HepG2 (cell line): ENCODE results near the gene DNAJA3. TPM values are rescaled to one million over a fixed set of nuclear protein-coding genes. Genes with fewer than 3 reads are reported as not detected.
A peak's percentile ranks its signal among the peaks of the same experiment; 100 is the strongest.

Experiments used
- AGO2 ChIP-seq: fragments of 200-400 bp; formaldehyde crosslinking; optimal IDR thresholded peaks from 2 replicates; pipeline ENCODE3; 2017; ENCODE audit warnings: mild to moderate bottlenecking, low read depth, low read length, moderate library complexity
- ARNT ChIP-seq: fragments of 450-650 bp; IDR thresholded peaks from 2 replicates; pipeline ENCODE4 v1.6.1; 2017
- BCL6 ChIP-seq: IDR thresholded peaks from 2 replicates; pipeline ENCODE4 v1.6.1; 2016; ENCODE audit warnings: missing genetic modification reagents, missing compliant biosample characterization
- CBX5 ChIP-seq: sonication (generic); formaldehyde crosslinking; IDR thresholded peaks from 2 replicates; pipeline ENCODE4 v1.4.0; 2020; ENCODE audit warnings: missing genetic modification reagents, borderline replicate concordance
- CCDC6 ChIP-seq: sonication (generic); formaldehyde crosslinking; IDR thresholded peaks from 2 replicates; pipeline ENCODE4 v1.8.1; 2022; ENCODE audit warnings: mild to moderate bottlenecking, missing genetic modification reagents, moderate library complexity
- CEBPG ChIP-seq: IDR thresholded peaks from 2 replicates; pipeline ENCODE4 v1.6.1; 2016
- CENPT ChIP-seq: sonication (generic); formaldehyde crosslinking; IDR thresholded peaks from 2 replicates; pipeline ENCODE4 v1.8.0; 2022; ENCODE audit warnings: low read depth, mild to moderate bottlenecking, moderate library complexity, missing genetic modification reagents
- DR1 ChIP-seq: sonication (generic); formaldehyde crosslinking; IDR thresholded peaks from 2 replicates; pipeline ENCODE4 v1.8.0; 2021; ENCODE audit warnings: mild to moderate bottlenecking, missing genetic modification reagents, inconsistent platforms
- HNF4G ChIP-seq, 2 experiments: sonication (generic) in 1 of 2; formaldehyde crosslinking in 1 of 2; IDR thresholded peaks; 2 replicates each; pipeline versions ENCODE4 v1.4.0 to v1.6.1; 2011 to 2020; ENCODE audit warnings: borderline replicate concordance in 2 of 2, low read depth in 2 of 2, mild to moderate bottlenecking in 2 of 2, low read length in 1 of 2, missing genetic modification reagents in 1 of 2, moderate library complexity in 1 of 2
- IRX3 ChIP-seq: sonication (generic); formaldehyde crosslinking; IDR thresholded peaks from 2 replicates; pipeline ENCODE4 v1.8.1; 2023; ENCODE audit warnings: mild to moderate bottlenecking, low read depth, missing genetic modification reagents, borderline replicate concordance
- KMT2A ChIP-seq: sonication (generic); formaldehyde crosslinking; IDR thresholded peaks from 2 replicates; pipeline ENCODE4 v1.4.0; 2020; ENCODE audit warnings: missing genetic modification reagents
- MAZ ChIP-seq, 2 experiments: sonication (generic) in 1 of 2; formaldehyde crosslinking in 1 of 2; IDR thresholded peaks; 2 replicates each; pipeline versions ENCODE4 v1.5.0 to v1.6.1; 2012 to 2020; ENCODE audit warnings: low read depth in 2 of 2, mild to moderate bottlenecking in 2 of 2, borderline replicate concordance in 1 of 2, improper control_type of control experiment in 1 of 2, low read length in 1 of 2, missing genetic modification reagents in 1 of 2, moderate library complexity in 1 of 2
- MED1 ChIP-seq: sonication (generic); formaldehyde crosslinking; IDR thresholded peaks from 2 replicates; pipeline ENCODE4 v1.4.0; 2020; ENCODE audit warnings: missing genetic modification reagents
- NAIF1 ChIP-seq: sonication (generic); formaldehyde crosslinking; IDR thresholded peaks from 2 replicates; pipeline ENCODE4 v1.5.0; 2020; ENCODE audit warnings: mild to moderate bottlenecking, missing genetic modification reagents, borderline replicate concordance
- NBN ChIP-seq: fragments of 450-650 bp; conservative IDR thresholded peaks from 2 replicates; pipeline ENCODE4 v1.6.1; 2017
- PCBP1 ChIP-seq: fragments of 200-400 bp; formaldehyde crosslinking; IDR thresholded peaks from 2 replicates; pipeline ENCODE4 v1.6.1; 2017; ENCODE audit warnings: mild to moderate bottlenecking, low read depth, low read length, borderline replicate concordance
- RBFOX2 ChIP-seq: fragments of 200-400 bp; formaldehyde crosslinking; IDR thresholded peaks from 2 replicates; pipeline ENCODE4 v1.6.1; 2017; ENCODE audit warnings: low read depth, mild to moderate bottlenecking, low read length
- RXRA ChIP-seq: sonication (generic); formaldehyde crosslinking; IDR thresholded peaks from 2 replicates; pipeline ENCODE4 v1.5.1; 2020; ENCODE audit warnings: missing genetic modification reagents
- SETDB1 ChIP-seq: sonication (generic); formaldehyde crosslinking; IDR thresholded peaks from 2 replicates; pipeline ENCODE4 v1.5.1; 2020; ENCODE audit warnings: missing genetic modification reagents, mild to moderate bottlenecking, borderline replicate concordance
- ZMYM2 ChIP-seq: sonication (generic); formaldehyde crosslinking; IDR thresholded peaks from 2 replicates; pipeline ENCODE4 v1.8.0; 2022; ENCODE audit warnings: mild to moderate bottlenecking, missing genetic modification reagents
- ZNF292 ChIP-seq: sonication (generic); formaldehyde crosslinking; IDR thresholded peaks from 2 replicates; pipeline ENCODE4 v1.8.1; 2022; ENCODE audit warnings: mild to moderate bottlenecking, low read depth, missing genetic modification reagents, borderline replicate concordance
- ZNF30 ChIP-seq: sonication (generic); formaldehyde crosslinking; IDR thresholded peaks from 2 replicates; pipeline ENCODE4 v1.5.0; 2020; ENCODE audit warnings: mild to moderate bottlenecking, missing genetic modification reagents
- ZNF34 ChIP-seq: sonication (generic); formaldehyde crosslinking; IDR thresholded peaks from 2 replicates; pipeline ENCODE4 v1.4.0; 2020; ENCODE audit warnings: mild to moderate bottlenecking, missing genetic modification reagents, borderline replicate concordance
- ZNF562 ChIP-seq: sonication (generic); formaldehyde crosslinking; IDR thresholded peaks from 2 replicates; pipeline ENCODE4 v1.8.0; 2022; ENCODE audit warnings: missing genetic modification reagents, borderline replicate concordance
- ZNF660 ChIP-seq: sonication (generic); formaldehyde crosslinking; IDR thresholded peaks from 2 replicates; pipeline ENCODE4 v1.5.1; 2020; ENCODE audit warnings: mild to moderate bottlenecking, low read depth, missing genetic modification reagents, borderline replicate concordance
- ZNF781 ChIP-seq: sonication (generic); formaldehyde crosslinking; IDR thresholded peaks from 2 replicates; pipeline ENCODE4 v1.5.1; 2020; ENCODE audit warnings: borderline replicate concordance, mild to moderate bottlenecking, missing genetic modification reagents; ENCODE audit errors: not compliant biosample characterization
- polyA plus RNA-seq, 8 experiments: library from polyadenylated mRNA; depleted of rRNA in 3 of 8; stranded (reverse) in 7 of 8; unstranded in 1 of 8; fragments of >200 nt; fragmentation: Illumina TruSeq in 4 of 8; extraction: Trizol in 4 of 8; gene quantifications; 2 replicates each; pipeline versions ENCODE4 v1.2.1 to v1.2.3, GENCODE V29; 2011 to 2016; ENCODE audit warnings: low read depth in 4 of 8, missing spikeins in 1 of 8, mixed read lengths in 1 of 8; ENCODE audit not compliant: insufficient read depth in 1 of 8
- total RNA-seq, 5 experiments: library from RNA; depleted of rRNA; stranded (reverse); fragments of >200 nt; fragmentation: Illumina TruSeq; extraction: Trizol; gene quantifications; 2 replicates each; pipeline ENCODE4 v1.2.3, GENCODE V29; 2016; ENCODE audit warnings: low read depth in 1 of 5
- TF ChIP-seq, protein P1 (sequence below): fragments of 450-650 bp; IDR thresholded peaks from 2 replicates; pipeline ENCODE4 v1.6.1; 2017; ENCODE audit warnings: mild to moderate bottlenecking
- TF ChIP-seq, protein P2 (sequence below): IDR thresholded peaks from 2 replicates; pipeline ENCODE4 v1.6.1; 2016

DNAJA3 gene
- total and polyA plus RNA-seq, 2 of the 13 experiments (the other 11 are each of a cell fraction or from before 2014, with no cell fraction given), result 77.0 to 83.3 TPM

- TF ChIP-seq, protein P1, sequence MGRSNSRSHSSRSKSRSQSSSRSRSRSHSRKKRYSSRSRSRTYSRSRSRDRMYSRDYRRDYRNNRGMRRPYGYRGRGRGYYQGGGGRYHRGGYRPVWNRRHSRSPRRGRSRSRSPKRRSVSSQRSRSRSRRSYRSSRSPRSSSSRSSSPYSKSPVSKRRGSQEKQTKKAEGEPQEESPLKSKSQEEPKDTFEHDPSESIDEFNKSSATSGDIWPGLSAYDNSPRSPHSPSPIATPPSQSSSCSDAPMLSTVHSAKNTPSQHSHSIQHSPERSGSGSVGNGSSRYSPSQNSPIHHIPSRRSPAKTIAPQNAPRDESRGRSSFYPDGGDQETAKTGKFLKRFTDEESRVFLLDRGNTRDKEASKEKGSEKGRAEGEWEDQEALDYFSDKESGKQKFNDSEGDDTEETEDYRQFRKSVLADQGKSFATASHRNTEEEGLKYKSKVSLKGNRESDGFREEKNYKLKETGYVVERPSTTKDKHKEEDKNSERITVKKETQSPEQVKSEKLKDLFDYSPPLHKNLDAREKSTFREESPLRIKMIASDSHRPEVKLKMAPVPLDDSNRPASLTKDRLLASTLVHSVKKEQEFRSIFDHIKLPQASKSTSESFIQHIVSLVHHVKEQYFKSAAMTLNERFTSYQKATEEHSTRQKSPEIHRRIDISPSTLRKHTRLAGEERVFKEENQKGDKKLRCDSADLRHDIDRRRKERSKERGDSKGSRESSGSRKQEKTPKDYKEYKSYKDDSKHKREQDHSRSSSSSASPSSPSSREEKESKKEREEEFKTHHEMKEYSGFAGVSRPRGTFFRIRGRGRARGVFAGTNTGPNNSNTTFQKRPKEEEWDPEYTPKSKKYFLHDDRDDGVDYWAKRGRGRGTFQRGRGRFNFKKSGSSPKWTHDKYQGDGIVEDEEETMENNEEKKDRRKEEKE, result no peak
- peak; percentile 100 for TF ChIP-seq RBFOX2
- peak; percentile 12; the same call in 1 of the 2 replicates for TF ChIP-seq RXRA
- TF ChIP-seq IRX3, result no peak; the same call in 1 of the 2 replicates
- no peak for TF ChIP-seq BCL6
- peak; percentile 81 for TF ChIP-seq CEBPG
- TF ChIP-seq SETDB1 (CRISPR knock-in tag), result no peak
- TF ChIP-seq ARNT, result no peak
- TF ChIP-seq ZNF292 (CRISPR knock-in tag), result no peak
- no peak for TF ChIP-seq ZNF30 (CRISPR knock-in tag)
- TF ChIP-seq ZNF660 (CRISPR knock-in tag), result no peak
- peak; percentile 83; the same call in 1 of the 2 replicates for TF ChIP-seq NAIF1 (CRISPR knock-in tag)
- TF ChIP-seq CENPT (CRISPR knock-in tag), result peak; percentile 92; the same call in 1 of the 2 replicates
- TF ChIP-seq ZNF781 (CRISPR knock-in tag), result no peak
- 0 out of 2 replicates have a peak, but pooled peaks have one; percentile 12 for TF ChIP-seq CBX5
- no peak for TF ChIP-seq MAZ (IDR thresholded peaks at IDR 0.05; ENCODE audit: borderline replicate concordance, low read depth, low read length)
- TF ChIP-seq MAZ (CRISPR knock-in tag; IDR thresholded peaks at IDR 0.05; ENCODE audit: low read depth), result no peak
- TF ChIP-seq CCDC6 (CRISPR knock-in tag), result peak; percentile 81; the same call in 1 of the 2 replicates
- TF ChIP-seq MED1 (CRISPR knock-in tag), result no peak
- peak; percentile 47; the same call in 1 of the 2 replicates for TF ChIP-seq ZNF34
- TF ChIP-seq ZMYM2 (CRISPR knock-in tag), result no peak
- TF ChIP-seq KMT2A (CRISPR knock-in tag), result peak; percentile 41; the same call in 1 of the 2 replicates
- TF ChIP-seq HNF4G (IDR thresholded peaks at IDR 0.05; ENCODE audit: borderline replicate concordance, low read depth, low read length), result no peak
- TF ChIP-seq HNF4G (CRISPR knock-in tag; IDR thresholded peaks at IDR 0.05; ENCODE audit: borderline replicate concordance, low read depth), result no peak
- TF ChIP-seq NBN, result no peak
- TF ChIP-seq AGO2, result peak; percentile 93
- peak; percentile 76 for TF ChIP-seq DR1
- no peak for TF ChIP-seq PCBP1
- TF ChIP-seq ZNF562, result no peak
- TF ChIP-seq, protein P2, sequence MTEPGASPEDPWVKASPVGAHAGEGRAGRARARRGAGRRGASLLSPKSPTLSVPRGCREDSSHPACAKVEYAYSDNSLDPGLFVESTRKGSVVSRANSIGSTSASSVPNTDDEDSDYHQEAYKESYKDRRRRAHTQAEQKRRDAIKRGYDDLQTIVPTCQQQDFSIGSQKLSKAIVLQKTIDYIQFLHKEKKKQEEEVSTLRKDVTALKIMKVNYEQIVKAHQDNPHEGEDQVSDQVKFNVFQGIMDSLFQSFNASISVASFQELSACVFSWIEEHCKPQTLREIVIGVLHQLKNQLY (CRISPR knock-in tag), result no peak
These were observed at the start of gene DNAJA3 (continued) for GRCh38 chr16:4425378-4426020.
